Stimulated activated CD8-positive, alpha-beta memory T cell treated with anti-CD3 and anti-CD28 coated beads, Interleukin-4, amount 100 ng/mL, for 24 hours (primary cell): ENCODE measurements around the gene POLA1.

Experiments
- DNase-seq: peaks from one replicate; pipeline ENCODE4 v3.0.0-alpha.2; 2020; ENCODE audit warnings: low read depth

The POLA1 gene

GRCh38 chrX:24696294-24696693 lies 2.6 kb downstream of the POLA1 start:
- DNase-seq, result no peak

- no peak for DNase-seq
These were observed 8.9 kb downstream of the POLA1 start for GRCh38 chrX:24702362-24703184.

GRCh38 chrX:24703185-24703494 lies 9.4 kb downstream of the POLA1 start:
- no peak for DNase-seq

- no peak for DNase-seq
These were observed 25.1 kb downstream of the POLA1 start for GRCh38 chrX:24718771-24719170.

- DNase-seq, result no peak
These were observed 26.3 kb downstream of the POLA1 start for GRCh38 chrX:24720036-24720435.

- no peak for DNase-seq
These were observed 34.8 kb downstream of the POLA1 start for GRCh38 chrX:24728530-24728929.

GRCh38 chrX:24732766-24733500 lies 39.2 kb downstream of the POLA1 start:
- no peak for DNase-seq

GRCh38 chrX:24741330-24741729 lies 47.6 kb downstream of the POLA1 start:
- DNase-seq, result no peak

- DNase-seq, result no peak
These were observed 54.5 kb downstream of the POLA1 start for GRCh38 chrX:24748196-24748595.

GRCh38 chrX:24759786-24760185 lies 66.1 kb downstream of the POLA1 start:
- no peak for DNase-seq

GRCh38 chrX:24760363-24761000 lies 66.8 kb downstream of the POLA1 start:
- DNase-seq, result no peak

GRCh38 chrX:24761306-24761705 lies 67.6 kb downstream of the POLA1 start:
- DNase-seq, result no peak

- no peak for DNase-seq
These were observed 70.3 kb downstream of the POLA1 start for GRCh38 chrX:24763989-24764388.

- DNase-seq, result no peak
These were observed 73.8 kb downstream of the POLA1 start for GRCh38 chrX:24767557-24767956.

- no peak for DNase-seq
These were observed 74.8 kb downstream of the POLA1 start for GRCh38 chrX:24768556-24768955.

- DNase-seq, result no peak
These were observed 80.9 kb downstream of the POLA1 start for GRCh38 chrX:24774650-24775049.

- DNase-seq, result no peak
These were observed 82.2 kb downstream of the POLA1 start for GRCh38 chrX:24775891-24776290.

GRCh38 chrX:24777660-24778059 lies 83.9 kb downstream of the POLA1 start:
- DNase-seq, result no peak

GRCh38 chrX:24782011-24782410 lies 88.3 kb downstream of the POLA1 start:
- no peak for DNase-seq

- DNase-seq, result no peak
These were observed 95.3 kb downstream of the POLA1 start for GRCh38 chrX:24789047-24789446.

GRCh38 chrX:24790166-24790565 lies 96.4 kb downstream of the POLA1 start:
- no peak for DNase-seq

- no peak for DNase-seq
These were observed 102.5 kb downstream of the POLA1 start for GRCh38 chrX:24796204-24796603.

GRCh38 chrX:24799078-24799477 lies 105.4 kb downstream of the POLA1 start:
- no peak for DNase-seq
